ACC112 (cell line): ENCODE results near the gene PLK4.

Experiments
- H2AFZ ChIP-seq: fragments of 200-600 bp; sonication (generic); one replicate; pipeline ENCODE4 v1.6.0; 2017; ENCODE audit warnings: antibody characterized with exemption, low read length; ENCODE audit not compliant: unreplicated experiment
- H3K27ac ChIP-seq: fragments of 200-600 bp; sonication (generic); 2 replicates; pipeline ENCODE4 v1.5.1; 2014; ENCODE audit warnings: low read depth, mild to moderate bottlenecking, antibody characterized with exemption, low read length, moderate library complexity
- H3K27me3 ChIP-seq: fragments of 200-600 bp; sonication (generic); 2 replicates; pipeline ENCODE4 v1.6.1; 2014; ENCODE audit warnings: mild to moderate bottlenecking, antibody characterized with exemption, low read length, moderate library complexity, mixed read lengths; ENCODE audit not compliant: insufficient read depth
- H3K36me3 ChIP-seq: fragments of 200-600 bp; sonication (generic); 2 replicates; pipeline ENCODE4 v1.6.1; 2016; ENCODE audit warnings: mild to moderate bottlenecking, antibody characterized with exemption, low read length, moderate library complexity, mixed read lengths; ENCODE audit not compliant: insufficient read depth
- H3K4me1 ChIP-seq: fragments of 200-600 bp; sonication (generic); one replicate; pipeline ENCODE4 v1.6.1; 2016; ENCODE audit warnings: low read length, mixed read lengths; ENCODE audit not compliant: insufficient read depth, unreplicated experiment, control insufficient read depth
- H3K4me3 ChIP-seq: fragments of 200-600 bp; sonication (generic); 2 replicates; pipeline ENCODE4 v1.5.1; 2014; ENCODE audit warnings: mild to moderate bottlenecking, low read depth, low read length
- H3K79me2 ChIP-seq: fragments of 200-600 bp; sonication (generic); one replicate; pipeline ENCODE4 v1.6.0; 2016; ENCODE audit warnings: low read length; ENCODE audit not compliant: control insufficient read depth, unreplicated experiment, insufficient read depth

PLK4 gene

GRCh38 chr4:127880763-127881562, at the start of gene PLK4:
Gene PLK4, plus strand, starts transcription at chr4:127880893. Its CDS starts 242 bp downstream, at chr4:127881135.
- H3K4me3 ChIP-seq = peak within 1 kb of the TSS; percentile 94
- H3K36me3 ChIP-seq = peaks cover 13% of the 10 kb centered on the region
- H2AFZ ChIP-seq = peak within 1 kb of the TSS; percentile 98
- H3K79me2 ChIP-seq = peaks cover 43% of the 10 kb centered on the region
- H3K4me1 ChIP-seq = peaks cover 14% of the 10 kb centered on the region
- H3K27ac ChIP-seq = peak within 1 kb of the TSS; percentile 75
- no peaks in the 10 kb centered on the region for H3K27me3 ChIP-seq

GRCh38 chr4:127832585-127832984, 48.1 kb upstream of the PLK4 start:
- H3K4me1 ChIP-seq = no peaks in the 10 kb centered on the region
- no peak overlapping the region for H2AFZ ChIP-seq
- H3K79me2 ChIP-seq = no peaks in the 10 kb centered on the region
- H3K27ac ChIP-seq = no peak overlapping the region
- H3K36me3 ChIP-seq = no peaks in the 10 kb centered on the region
- no peaks in the 10 kb centered on the region for H3K27me3 ChIP-seq
- no peak overlapping the region for H3K4me3 ChIP-seq

GRCh38 chr4:127843704-127844600, 36.7 kb upstream of the PLK4 start:
- H2AFZ ChIP-seq = no peak overlapping the region

GRCh38 chr4:127844601-127845116, 36.0 kb upstream of the PLK4 start:
- Histone ChIP-seq H3K36me3 (0 out of 2 replicates have a peak, but pooled peaks cover 3% of the 10 kb centered on the region), H3K27ac (no peak overlapping the region), H3K4me3 (no peak overlapping the region), H2AFZ (no peak overlapping the region), H3K4me1 (no peaks in the 10 kb centered on the region), H3K27me3 (no peaks in the 10 kb centered on the region), H3K79me2 (peaks cover 8% of the 10 kb centered on the region)

More at GRCh38 chr4:127843704-127844600, 36.7 kb upstream of the PLK4 start:
- H3K36me3 ChIP-seq = 0 out of 2 replicates have a peak, but pooled peaks cover 3% of the 10 kb centered on the region
- no peaks in the 10 kb centered on the region for H3K27me3 ChIP-seq
- H3K4me1 ChIP-seq = no peaks in the 10 kb centered on the region
- no peak overlapping the region for H3K4me3 ChIP-seq
- peaks cover 8% of the 10 kb centered on the region for H3K79me2 ChIP-seq
- H3K27ac ChIP-seq = no peak overlapping the region

DNA sequence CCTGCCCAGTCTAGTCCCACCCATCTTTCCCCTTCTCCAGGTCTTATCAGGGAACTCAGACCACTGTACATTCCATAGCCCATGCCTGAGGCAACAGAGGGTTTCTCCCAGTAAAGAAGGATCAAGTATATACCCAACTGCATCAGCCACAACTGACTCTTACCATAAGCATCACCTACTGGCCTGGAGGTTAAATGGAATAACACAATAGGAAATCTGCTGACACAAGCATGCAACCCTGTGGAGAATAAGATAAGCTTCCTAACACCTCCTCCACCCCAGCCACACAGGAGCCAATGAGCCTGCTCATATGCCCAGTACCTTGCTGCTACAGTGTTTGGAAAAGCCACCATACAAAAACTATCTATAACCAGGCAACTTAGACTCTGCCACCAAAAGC, 34.6 kb upstream of the PLK4 start:
- no peak overlapping the region for H3K4me3 ChIP-seq
- H3K36me3 ChIP-seq = 0 out of 2 replicates have a peak, but pooled peaks cover 3% of the 10 kb centered on the region
- H3K27me3 ChIP-seq = no peaks in the 10 kb centered on the region
- H3K27ac ChIP-seq = no peak overlapping the region
- H3K4me1 ChIP-seq = no peaks in the 10 kb centered on the region
- H2AFZ ChIP-seq = no peak overlapping the region
- peaks cover 11% of the 10 kb centered on the region for H3K79me2 ChIP-seq

- Histone ChIP-seq H3K4me3 (no peak overlapping the region), H3K27me3 (no peaks in the 10 kb centered on the region), H3K4me1 (no peaks in the 10 kb centered on the region), H3K79me2 (peaks cover 11% of the 10 kb centered on the region), H3K27ac (no peak overlapping the region), H2AFZ (no peak overlapping the region), H3K36me3 (peaks cover 3% of the 10 kb centered on the region; the same call in 1 of the 2 replicates)
These were observed 33.9 kb upstream of the PLK4 start for GRCh38 chr4:127846765-127847164.

- H3K4me3 ChIP-seq = no peak overlapping the region
These were observed 31.0 kb upstream of the PLK4 start for GRCh38 chr4:127849505-127850234.

DNA sequence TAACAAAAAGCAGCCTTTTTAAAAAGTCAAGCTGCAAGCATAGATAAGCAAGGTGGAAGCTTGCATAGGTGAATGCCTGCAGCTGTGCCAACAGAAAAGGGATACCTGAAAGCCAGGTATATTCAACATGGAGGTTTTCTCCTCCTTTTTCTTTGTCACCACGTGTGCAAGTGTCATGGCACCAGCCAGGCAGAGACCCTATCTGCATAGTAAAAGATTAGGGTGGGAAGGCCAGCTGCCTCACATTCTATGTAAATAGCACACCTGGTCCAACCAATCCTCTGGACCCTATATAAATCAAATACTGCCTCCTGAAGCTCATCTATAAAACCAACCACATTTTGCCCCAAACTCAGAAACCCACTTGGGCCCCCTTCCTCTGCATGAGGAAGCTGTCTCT, 28.0 kb upstream of the PLK4 start:
- H3K27ac ChIP-seq = no peak overlapping the region
- H3K79me2 ChIP-seq = peaks cover 7% of the 10 kb centered on the region
- H3K4me1 ChIP-seq = peaks cover 9% of the 10 kb centered on the region
- H3K36me3 ChIP-seq = no peaks in the 10 kb centered on the region; the same call in 1 of the 2 replicates
- H3K4me3 ChIP-seq = no peak overlapping the region
- no peak overlapping the region for H2AFZ ChIP-seq
- no peaks in the 10 kb centered on the region for H3K27me3 ChIP-seq

More at GRCh38 chr4:127849505-127850234, 31.0 kb upstream of the PLK4 start:
- Histone ChIP-seq H3K27me3 (no peaks in the 10 kb centered on the region), H3K79me2 (peaks cover 11% of the 10 kb centered on the region), H2AFZ (no peak overlapping the region), H3K4me1 (no peaks in the 10 kb centered on the region), H3K36me3 (no peaks in the 10 kb centered on the region; the same call in 1 of the 2 replicates), H3K27ac (no peak overlapping the region)

DNA sequence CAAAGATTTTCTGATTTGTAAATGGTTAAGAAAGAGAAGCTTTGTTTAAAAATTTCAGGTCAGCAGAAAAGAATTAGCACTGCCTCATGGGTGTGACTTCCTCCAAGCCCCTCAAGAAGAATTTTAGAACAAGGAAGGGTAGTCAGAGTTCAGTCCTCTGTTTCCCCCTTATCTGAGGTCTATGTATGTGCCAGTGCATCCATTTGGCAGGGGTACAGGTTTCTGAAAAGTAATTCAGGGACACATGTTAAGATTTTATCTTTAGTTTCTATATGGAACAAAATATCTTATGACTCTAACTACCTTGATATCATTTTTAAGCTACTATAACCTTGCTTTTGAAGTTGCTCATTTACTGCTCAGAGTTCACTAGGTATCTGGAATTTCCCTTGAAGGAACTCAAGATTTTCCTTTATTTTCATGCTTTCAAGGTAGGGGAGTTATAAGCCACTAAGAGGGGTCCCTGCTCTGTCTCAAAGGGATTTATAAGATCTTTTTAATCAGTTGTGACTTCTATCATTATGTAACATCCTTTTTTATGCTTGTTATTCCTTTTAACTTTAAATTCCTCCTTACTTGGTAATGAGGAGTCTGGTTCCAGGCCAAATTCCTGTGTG, 24.4 kb upstream of the PLK4 start:
- no peak overlapping the region for H2AFZ ChIP-seq
- peaks cover 13% of the 10 kb centered on the region for H3K79me2 ChIP-seq
- no peaks in the 10 kb centered on the region; the same call in 1 of the 2 replicates for H3K36me3 ChIP-seq
- peaks cover 9% of the 10 kb centered on the region for H3K4me1 ChIP-seq
- no peak overlapping the region for H3K4me3 ChIP-seq
- H3K27me3 ChIP-seq = no peaks in the 10 kb centered on the region
- no peak overlapping the region for H3K27ac ChIP-seq
